SK-N-SH (cell line): ENCODE results near the gene CSHL1. TPM values are rescaled to one million over a fixed set of nuclear protein-coding genes. Genes with fewer than 3 reads are reported as not detected.

Source experiments
- CTCF ChIA-PET: fragments of 300-600, 350-600 bp; formaldehyde crosslinking; extraction: SDS; loops from one replicate; lab custom pipeline; 2021; lab: Yijun Ruan, JAX
- POLR2A ChIA-PET: fragments of 350-600 bp; sonication (Branson Sonifier 250); formaldehyde crosslinking; extraction: SDS; loops from one replicate; lab custom pipeline; 2020; ENCODE audit warnings: antibody characterized with exemption, inconsistent platforms; lab: Yijun Ruan, JAX
- DNase-seq: peaks from one replicate; pipeline ENCODE4 v3.0.0; 2012
- H2AFZ ChIP-seq: fragments of 200-600 bp; sonication (generic); 2 replicates; pipeline ENCODE4 v1.8.1; 2016; ENCODE audit warnings: antibody characterized with exemption, mild to moderate bottlenecking, low read depth
- H3F3A ChIP-seq: fragments of 200-600 bp; sonication (generic); replicated peaks from 2 replicates; pipeline ENCODE3; 2016; ENCODE audit warnings: antibody characterized with exemption, mild to moderate bottlenecking; ENCODE audit not compliant: insufficient read depth
- H3K27ac ChIP-seq, 2 experiments: fragments of 200-500 bp in 1 of 2; fragments of 200-600 bp in 1 of 2; sonication (Bioruptor generic) in 1 of 2; sonication (generic), shearing (Covaris generic) in 1 of 2; 2 replicates each; pipeline versions ENCODE4 v1.5.1 to v1.6.1; 2014 to 2016; ENCODE audit warnings: low read depth in 2 of 2, inconsistent platforms in 1 of 2, low read length in 1 of 2, mild to moderate bottlenecking in 1 of 2, mixed read lengths in 1 of 2
- H3K27me3 ChIP-seq: fragments of 200-600 bp; sonication (generic), shearing (Covaris generic); 2 replicates; pipeline ENCODE4 v1.6.1; 2016; ENCODE audit warnings: mixed run types; ENCODE audit not compliant: insufficient read depth
- H3K36me3 ChIP-seq, 2 experiments: fragments of 200-500 bp in 1 of 2; fragments of 200-600 bp in 1 of 2; sonication (Bioruptor generic) in 1 of 2; sonication (generic) in 1 of 2; replicated peaks in 1 of 2; 2 replicates each; pipeline versions ENCODE3 to v1.5.1; 2014 to 2016; ENCODE audit warnings: low read length in 1 of 2, mild to moderate bottlenecking in 1 of 2; ENCODE audit not compliant: insufficient read depth in 2 of 2, control insufficient read depth in 1 of 2
- H3K4me1 ChIP-seq, 2 experiments: fragments of 200-500 bp in 1 of 2; fragments of 200-600 bp in 1 of 2; sonication (Bioruptor generic) in 1 of 2; sonication (generic), shearing (Covaris generic) in 1 of 2; 2 replicates each; pipeline versions ENCODE4 v1.5.1 to v1.6.1; 2014 to 2016; ENCODE audit warnings: low read depth in 1 of 2, low read length in 1 of 2, mixed run types in 1 of 2; ENCODE audit not compliant: insufficient read depth in 2 of 2, control insufficient read depth in 1 of 2
- H3K4me2 ChIP-seq: fragments of 200-600 bp; sonication (generic), shearing (Covaris generic); 2 replicates; pipeline ENCODE4 v1.6.1; 2017; ENCODE audit warnings: mixed run types
- H3K4me3 ChIP-seq, 2 experiments: fragments of 200-500 bp in 1 of 2; fragments of 200-600 bp in 1 of 2; sonication (Bioruptor generic) in 1 of 2; sonication (generic), shearing (Covaris generic) in 1 of 2; 2 replicates each; pipeline versions ENCODE4 v1.5.1 to v1.8.1; 2014 to 2016; ENCODE audit warnings: low read depth in 2 of 2, inconsistent platforms in 1 of 2, low read length in 1 of 2, mild to moderate bottlenecking in 1 of 2, mixed read lengths in 1 of 2, moderate library complexity in 1 of 2
- H3K79me2 ChIP-seq: fragments of 200-600 bp; sonication (generic); 2 replicates; pipeline ENCODE4 v1.8.1; 2017; ENCODE audit warnings: mild to moderate bottlenecking; ENCODE audit not compliant: insufficient read depth
- H3K9ac ChIP-seq: fragments of 200-600 bp; sonication (generic); 2 replicates; pipeline ENCODE4 v1.6.1; 2017; ENCODE audit warnings: mixed run types
- H3K9me2 ChIP-seq: fragments of 200-600 bp; sonication (generic); 2 replicates; pipeline ENCODE4 v1.6.1; 2017; ENCODE audit warnings: mixed run types
- H3K9me3 ChIP-seq: fragments of 200-600 bp; sonication (generic); 2 replicates; pipeline ENCODE4 v1.6.1; 2017; ENCODE audit warnings: mixed run types, mild to moderate bottlenecking, moderate library complexity
- H4K20me1 ChIP-seq: fragments of 200-600 bp; sonication (generic); 2 replicates; pipeline ENCODE4 v1.6.1; 2017; ENCODE audit warnings: mild to moderate bottlenecking, mixed run types; ENCODE audit not compliant: insufficient read depth
- CHD2 ChIP-seq: fragments of 150-350 bp; IDR thresholded peaks from 2 replicates; pipeline ENCODE4 v1.6.1; 2018; ENCODE audit warnings: low read length; ENCODE audit not compliant: partially characterized antibody
- CTCF ChIP-seq: fragments of 200-600 bp; sonication (generic); IDR thresholded peaks from 2 replicates; pipeline ENCODE4 v1.6.1; 2017; ENCODE audit warnings: antibody characterized with exemption, mild to moderate bottlenecking, moderate library complexity
- ELF1 ChIP-seq: IDR thresholded peaks from 2 replicates; pipeline ENCODE4 v1.4.0; 2012
- EZH2phosphoT487 ChIP-seq: fragments of 200-600 bp; sonication (generic); IDR thresholded peaks from 2 replicates; pipeline ENCODE4 v1.6.1; 2017; ENCODE audit warnings: low read depth, mixed run types, mild to moderate bottlenecking, antibody characterized with exemption, moderate library complexity, borderline replicate concordance
- FOSL2 ChIP-seq: IDR thresholded peaks from 2 replicates; pipeline ENCODE4 v1.4.0; 2012; ENCODE audit warnings: low read depth, mild to moderate bottlenecking, moderate library complexity, borderline replicate concordance
- GABPA ChIP-seq: IDR thresholded peaks from 2 replicates; pipeline ENCODE4 v1.4.0; 2012; ENCODE audit warnings: low read depth, mild to moderate bottlenecking
- GATA2 ChIP-seq: sonication (generic); formaldehyde crosslinking; IDR thresholded peaks from 2 replicates; pipeline ENCODE4 v1.5.0; 2020; ENCODE audit warnings: mild to moderate bottlenecking, missing genetic modification reagents
- IRF3 ChIP-seq: fragments of 150-350 bp; IDR thresholded peaks from 2 replicates; pipeline ENCODE4 v1.6.1; 2016; ENCODE audit warnings: mild to moderate bottlenecking, low read depth, low read length
- JUND ChIP-seq: IDR thresholded peaks from 2 replicates; pipeline ENCODE4 v1.4.0; 2012
- MEF2A ChIP-seq: IDR thresholded peaks from 2 replicates; pipeline ENCODE4 v1.4.0; 2012; ENCODE audit warnings: low read depth, borderline replicate concordance
- MXI1 ChIP-seq: IDR thresholded peaks from 2 replicates; pipeline ENCODE4 v1.6.1; 2012; ENCODE audit warnings: mild to moderate bottlenecking, low read depth, low read length, improper control_type of control experiment
- NRF1 ChIP-seq: IDR thresholded peaks from 2 replicates; pipeline ENCODE4 v1.6.1; 2012; ENCODE audit warnings: low read depth, mild to moderate bottlenecking, low read length
- RCOR1 ChIP-seq: fragments of 150-350 bp; IDR thresholded peaks from 2 replicates; pipeline ENCODE4 v1.6.1; 2017; ENCODE audit warnings: antibody characterized with exemption, low read length
- RXRA ChIP-seq: IDR thresholded peaks from 2 replicates; pipeline ENCODE4 v1.4.0; 2012; ENCODE audit warnings: low read depth, mild to moderate bottlenecking, borderline replicate concordance
- SIN3A ChIP-seq: IDR thresholded peaks from 2 replicates; pipeline ENCODE4 v1.6.1; 2012; ENCODE audit warnings: low read depth, mild to moderate bottlenecking, low read length, moderate library complexity, borderline replicate concordance
- SMC3 ChIP-seq: IDR thresholded peaks from 2 replicates; pipeline ENCODE4 v1.6.1; 2012; ENCODE audit warnings: low read depth, low read length, improper control_type of control experiment
- TAF1 ChIP-seq: IDR thresholded peaks from 2 replicates; pipeline ENCODE4 v1.6.1; 2012; ENCODE audit warnings: low read depth, mild to moderate bottlenecking, low read length, moderate library complexity, borderline replicate concordance
- TCF12 ChIP-seq: IDR thresholded peaks from 2 replicates; pipeline ENCODE4 v1.4.0; 2012
- TEAD4 ChIP-seq: IDR thresholded peaks from 2 replicates; pipeline ENCODE4 v1.4.0; 2012; ENCODE audit warnings: mild to moderate bottlenecking, borderline replicate concordance; ENCODE audit not compliant: insufficient read depth
- YY1 ChIP-seq: IDR thresholded peaks from 2 replicates; pipeline ENCODE4 v1.4.0; 2012; ENCODE audit warnings: low read depth, mild to moderate bottlenecking
- WGBS: methylation state at CpG from one replicate; pipeline ENCODE4 v1.1.6; 2017; ENCODE audit warnings: low lambda C conversion rate; 5-methylcytosine and 5-hydroxymethylcytosine counted together
- polyA plus RNA-seq, 3 experiments: library from polyadenylated mRNA; depleted of rRNA; stranded (reverse); fragments of >200 nt; gene quantifications; 2 replicates each; pipeline ENCODE4 v1.2.3, GENCODE V29; 2012
- TF ChIP-seq, protein P1 (sequence below): fragments of 150-350 bp; IDR thresholded peaks from 2 replicates; pipeline ENCODE4 v1.6.1; 2017; ENCODE audit warnings: antibody characterized with exemption, low read length, low read depth, borderline replicate concordance
- TF ChIP-seq, protein P2 (sequence below): IDR thresholded peaks from 2 replicates; pipeline ENCODE4; 2012

Gene CSHL1
- polyA plus RNA-seq, 1 of the 3 experiments (the other 2 are of a cell fraction): not detected

GRCh38 chr17:63914471-63914870 is 3.4 kb upstream of the CSHL1 start:
- no peaks in the 10 kb centered on the region for H3K9me3 ChIP-seq
- WGBS: 92% methylated on average over 7 of the region's 7 CpGs

DNA sequence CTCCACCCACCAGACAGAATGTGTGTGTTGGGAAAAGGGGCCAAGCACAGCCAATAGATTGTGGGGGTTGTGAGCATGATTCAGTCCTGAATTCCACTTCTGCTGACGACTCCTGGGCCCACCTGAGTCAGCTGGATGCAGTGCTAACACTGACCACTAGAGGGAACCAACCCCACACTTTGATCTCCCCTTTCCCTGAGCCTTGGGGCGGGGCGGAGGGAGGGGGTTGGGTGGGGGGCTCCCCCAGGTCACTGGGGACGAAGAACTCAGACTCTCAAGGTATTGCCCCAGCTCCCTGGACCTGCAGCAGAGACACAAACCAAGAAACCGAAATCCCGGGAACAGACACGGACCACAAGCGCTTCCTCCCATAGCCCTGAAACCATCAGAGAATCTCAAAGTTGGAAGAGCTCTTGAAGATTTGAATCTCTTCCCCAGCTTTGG is 621 bp upstream of the CSHL1 start:
- no peak overlapping the region for H3K4me3 ChIP-seq
- no peak overlapping the region for H2AFZ ChIP-seq
- H3K9me3 ChIP-seq: no peaks in the 10 kb centered on the region
- peak; percentile 88 for DNase-seq
- H4K20me1 ChIP-seq: no peaks in the 10 kb centered on the region
- no peak overlapping the region for H3K4me2 ChIP-seq
- H3K27me3 ChIP-seq: peaks cover 43% of the 10 kb centered on the region
- 55% methylated on average over 6 of the region's 8 CpGs for WGBS
- H3K79me2 ChIP-seq: no peaks in the 10 kb centered on the region
- no peak overlapping the region for H3K9ac ChIP-seq
- H3K27ac ChIP-seq: no peak overlapping the region
- no peaks in the 10 kb centered on the region; a peak in 1 of 4 replicates for H3K4me1 ChIP-seq
- H3K9me2 ChIP-seq: no peaks in the 10 kb centered on the region
- CTCF ChIA-PET: interaction anchor here (0.6 to 4.6 kb wide), 50 partner anchors 8 to 486 kb away, joined by 3 to 88 read pairs (median 5); partner anchors contain the start of genes GH2 and ICAM2
- H3K36me3 ChIP-seq: no peaks in the 10 kb centered on the region
- POLR2A ChIA-PET: interaction anchor here (0.6 kb wide), 1 partner anchor 371 kb away, joined by 5 read pairs; no protein-coding TSS in a partner anchor
- no peaks in the 10 kb centered on the region for H3F3A ChIP-seq
- TF ChIP-seq SMC3: peak; percentile 30; the same call in 1 of the 2 replicates
- TF ChIP-seq, protein P1, sequence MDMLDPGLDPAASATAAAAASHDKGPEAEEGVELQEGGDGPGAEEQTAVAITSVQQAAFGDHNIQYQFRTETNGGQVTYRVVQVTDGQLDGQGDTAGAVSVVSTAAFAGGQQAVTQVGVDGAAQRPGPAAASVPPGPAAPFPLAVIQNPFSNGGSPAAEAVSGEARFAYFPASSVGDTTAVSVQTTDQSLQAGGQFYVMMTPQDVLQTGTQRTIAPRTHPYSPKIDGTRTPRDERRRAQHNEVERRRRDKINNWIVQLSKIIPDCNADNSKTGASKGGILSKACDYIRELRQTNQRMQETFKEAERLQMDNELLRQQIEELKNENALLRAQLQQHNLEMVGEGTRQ: no peak
- no peak for TF ChIP-seq TCF12
- no peak for TF ChIP-seq MEF2A
- no peak for TF ChIP-seq EZH2phosphoT487
- no peak for TF ChIP-seq SIN3A
- TF ChIP-seq GABPA: no peak
- no peak for TF ChIP-seq IRF3
- no peak for TF ChIP-seq GATA2 (CRISPR knock-in tag)
- TF ChIP-seq CTCF: peak; percentile 70
- no peak for TF ChIP-seq FOSL2
- no peak for TF ChIP-seq MXI1
- TF ChIP-seq TEAD4: no peak
- no peak for TF ChIP-seq YY1

More at GRCh38 chr17:63914471-63914870, 3.4 kb upstream of the CSHL1 start:
- Histone ChIP-seq H3K4me2 (no peak overlapping the region), H4K20me1 (no peaks in the 10 kb centered on the region), H3K36me3 (no peaks in the 10 kb centered on the region), H3K4me3 (no peak overlapping the region), H3K9me2 (no peaks in the 10 kb centered on the region), H3K27me3 (peaks cover 50% of the 10 kb centered on the region), H3K79me2 (no peaks in the 10 kb centered on the region), H3K9ac (no peak overlapping the region), H2AFZ (no peak overlapping the region), H3F3A (no peaks in the 10 kb centered on the region), H3K27ac (no peak overlapping the region), H3K4me1 (no peaks in the 10 kb centered on the region; a peak in 1 of 4 replicates)
- POLR2A ChIA-PET: no interaction called here
- TF ChIP-seq TAF1 (no peak), ELF1 (no peak), RCOR1 (no peak), CHD2 (no peak), RXRA (no peak), EZH2phosphoT487 (no peak), FOSL2 (no peak), JUND (no peak), NRF1 (no peak)
- TF ChIP-seq, protein P1: no peak
- TF ChIP-seq, protein P2, sequence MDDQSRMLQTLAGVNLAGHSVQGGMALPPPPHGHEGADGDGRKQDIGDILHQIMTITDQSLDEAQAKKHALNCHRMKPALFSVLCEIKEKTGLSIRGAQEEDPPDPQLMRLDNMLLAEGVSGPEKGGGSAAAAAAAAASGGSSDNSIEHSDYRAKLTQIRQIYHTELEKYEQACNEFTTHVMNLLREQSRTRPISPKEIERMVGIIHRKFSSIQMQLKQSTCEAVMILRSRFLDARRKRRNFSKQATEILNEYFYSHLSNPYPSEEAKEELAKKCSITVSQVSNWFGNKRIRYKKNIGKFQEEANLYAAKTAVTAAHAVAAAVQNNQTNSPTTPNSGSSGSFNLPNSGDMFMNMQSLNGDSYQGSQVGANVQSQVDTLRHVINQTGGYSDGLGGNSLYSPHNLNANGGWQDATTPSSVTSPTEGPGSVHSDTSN: no peak
- CTCF ChIA-PET: interaction anchor here (1.4 to 6.7 kb wide), 4 partner anchors 55 to 219 kb away, joined by 3 to 214 read pairs (median 50); no protein-coding TSS in a partner anchor
- no peak for DNase-seq
